Stimulated activated CD8-positive, alpha-beta memory T cell treated with anti-CD3 and anti-CD28 coated beads, Interleukin-7, amount 100 ng/mL, for 48 hours (primary cell): Measurements from ENCODE around the gene SRGAP2.
A peak's percentile ranks its signal among the peaks of the same experiment; 100 is the strongest.
"Not testable (repeated sequence)": the region's sequence is repeated elsewhere in the genome, so short reads cannot be mapped to it uniquely, and the experiment has no call there.

Experiments used
- DNase-seq, 2 donors: peaks; one replicate each; pipeline ENCODE4 v3.0.0-alpha.2; 2020; ENCODE audit warnings: low read depth in 1 of 2; ENCODE audit errors: extremely low read depth in 1 of 2

Gene SRGAP2

GRCh38 chr1:206203364-206204158, at the start of gene SRGAP2:
Gene SRGAP2 (plus strand): TSS chr1:206203541. CDS start chr1:206205971, 2,430 bp downstream.
- DNase-seq: peak; percentile 5 to 35

GRCh38 chr1:206167350-206168029, 35.9 kb upstream of the SRGAP2 start:
- DNase-seq: not testable (repeated sequence)

- DNase-seq: not testable (repeated sequence)
These were observed 33.5 kb upstream of the SRGAP2 start for GRCh38 chr1:206169794-206170193.

- not testable (repeated sequence) for DNase-seq
These were observed 30.1 kb upstream of the SRGAP2 start for GRCh38 chr1:206173110-206173719.

GRCh38 chr1:206174182-206174868, 29.0 kb upstream of the SRGAP2 start:
- not testable (repeated sequence) for DNase-seq

GRCh38 chr1:206175459-206176113, 27.8 kb upstream of the SRGAP2 start:
- DNase-seq: not testable (repeated sequence)

- DNase-seq: peak; percentile 6 to 15
These were observed 27.2 kb upstream of the SRGAP2 start for GRCh38 chr1:206176114-206176502.

GRCh38 chr1:206178061-206178989, 25.0 kb upstream of the SRGAP2 start:
- DNase-seq: not testable (repeated sequence)

GRCh38 chr1:206179666-206180065, 23.7 kb upstream of the SRGAP2 start:
- DNase-seq: not testable (repeated sequence)

- not testable (repeated sequence) for DNase-seq
These were observed 20.7 kb upstream of the SRGAP2 start for GRCh38 chr1:206182368-206183317.

GRCh38 chr1:206183788-206184187, 19.6 kb upstream of the SRGAP2 start:
- DNase-seq: not testable (repeated sequence)

GRCh38 chr1:206185778-206186177, 17.6 kb upstream of the SRGAP2 start:
- DNase-seq: not testable (repeated sequence)

- not testable (repeated sequence) for DNase-seq
These were observed 16.5 kb upstream of the SRGAP2 start for GRCh38 chr1:206186826-206187225.

- not testable (repeated sequence) for DNase-seq
These were observed 8.2 kb upstream of the SRGAP2 start for GRCh38 chr1:206195182-206195581.

- DNase-seq: not testable (repeated sequence)
These were observed 6.5 kb upstream of the SRGAP2 start for GRCh38 chr1:206196748-206197424.

GRCh38 chr1:206202789-206203363, 465 bp upstream of the SRGAP2 start, which contains the start of gene FAM72A:
Gene FAM72A (minus strand): TSS chr1:206202839. CDS start chr1:206202025, 814 bp downstream.
- peak; percentile 91 to 97 for DNase-seq

- not testable (repeated sequence) for DNase-seq
These were observed 794 bp downstream of the SRGAP2 start for GRCh38 chr1:206204159-206204511.
